ENCODE data around the gene IRF2BP2. TPM values are rescaled to one million over a fixed set of nuclear protein-coding genes. Genes with fewer than 3 reads are reported as not detected.
A peak's percentile ranks its signal among the peaks of the same experiment; 100 is the strongest.

IRF2BP2 gene
- total and polyA plus RNA-seq, 10 of the 15 experiments (the other 5 are each of a cell fraction or from before 2014, with no cell fraction given), result 7.5 to 114 (median 52.3) TPM

- TF ChIP-seq RELB (IDR thresholded peaks at IDR 0.05; ENCODE audit: low read depth) (no peak), ZNF207 (IDR thresholded peaks at IDR 0.05; ENCODE audit: borderline replicate concordance) (0 out of 2 replicates have a peak, but pooled peaks have one; percentile 42), GATAD2B (conservative IDR thresholded peaks at IDR 0.05; ENCODE audit: low read depth) (peak; percentile 73; the same call in 1 of the 2 replicates), HDAC6 (IDR thresholded peaks at IDR 0.05; ENCODE audit: unreplicated experiment) (peak; percentile 84), JUNB (IDR thresholded peaks at IDR 0.05) (no peak), BACH1 (IDR thresholded peaks at IDR 0.05; ENCODE audit: borderline replicate concordance) (peak; percentile 72), KLF5 (IDR thresholded peaks at IDR 0.05; ENCODE audit: partially characterized antibody) (no peak)
- TF ChIP-seq, protein P1, sequence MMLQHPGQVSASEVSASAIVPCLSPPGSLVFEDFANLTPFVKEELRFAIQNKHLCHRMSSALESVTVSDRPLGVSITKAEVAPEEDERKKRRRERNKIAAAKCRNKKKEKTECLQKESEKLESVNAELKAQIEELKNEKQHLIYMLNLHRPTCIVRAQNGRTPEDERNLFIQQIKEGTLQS (IDR thresholded peaks at IDR 0.05; ENCODE audit: borderline replicate concordance, extremely low read depth, low read depth, low read length), result no peak
Measured at GRCh38 chr1:234599617-234600417, 10.2 kb downstream of the IRF2BP2 start (continued).
